HG02763 (cell line): Measurements from ENCODE around the gene CEACAM3.

ENCODE experiments used
- ATAC-seq: cut with Tn5 transposase; IDR thresholded peaks from one replicate; pipeline ENCODE4 v1.9.1; 2021; ENCODE audit warnings: mild to moderate bottlenecking, moderate library complexity; ENCODE audit not compliant: unreplicated experiment

CEACAM3 gene

GRCh38 chr19:41843371-41843770 is 47.0 kb downstream of the CEACAM3 start:
- ATAC-seq: no peak

GRCh38 chr19:41844601-41845000 is 48.2 kb downstream of the CEACAM3 start, which contains the start of gene LYPD4:
Gene LYPD4, minus strand, starts transcription at chr19:41844683. Its CDS starts 5,398 bp downstream, at chr19:41839285.
- ATAC-seq: no peak

DNA sequence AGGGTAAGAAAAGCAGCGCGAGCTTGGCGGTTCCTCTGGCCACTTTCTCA is 48.4 kb downstream of the CEACAM3 start, which contains the start of gene DMRTC2:
DMRTC2 (plus strand) TSS at position 42 of the 50 bp plus-strand sequence. CDS start 2,387 bp downstream, outside the sequence.
- no peak for ATAC-seq

DNA sequence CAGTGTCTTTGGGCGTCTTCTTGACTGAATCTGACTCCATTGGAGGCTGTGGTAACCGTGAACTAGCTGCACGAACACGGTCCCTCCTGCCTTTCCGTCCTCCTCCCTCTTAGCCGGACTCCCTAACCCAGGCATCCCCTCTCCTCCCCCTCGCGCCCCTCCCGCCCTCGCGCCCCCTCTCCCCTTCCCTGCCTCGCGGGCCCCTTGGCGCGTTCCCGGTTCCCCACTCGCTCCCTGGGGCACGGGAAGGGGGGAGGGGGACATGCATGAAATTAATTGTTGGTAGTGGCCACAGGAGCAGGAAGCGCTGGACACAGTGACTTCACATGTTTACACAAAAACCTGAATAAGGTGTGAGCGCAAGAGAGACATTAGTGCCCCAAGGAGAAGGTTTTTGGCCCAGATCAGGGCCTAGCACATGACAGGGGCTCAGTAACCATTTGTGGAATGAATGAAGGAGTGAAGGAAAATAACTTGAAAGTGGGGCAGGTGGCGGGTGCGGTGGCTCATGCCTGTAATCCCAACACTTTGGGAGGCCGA is 48.7 kb downstream of the CEACAM3 start:
- ATAC-seq: no peak

DNA sequence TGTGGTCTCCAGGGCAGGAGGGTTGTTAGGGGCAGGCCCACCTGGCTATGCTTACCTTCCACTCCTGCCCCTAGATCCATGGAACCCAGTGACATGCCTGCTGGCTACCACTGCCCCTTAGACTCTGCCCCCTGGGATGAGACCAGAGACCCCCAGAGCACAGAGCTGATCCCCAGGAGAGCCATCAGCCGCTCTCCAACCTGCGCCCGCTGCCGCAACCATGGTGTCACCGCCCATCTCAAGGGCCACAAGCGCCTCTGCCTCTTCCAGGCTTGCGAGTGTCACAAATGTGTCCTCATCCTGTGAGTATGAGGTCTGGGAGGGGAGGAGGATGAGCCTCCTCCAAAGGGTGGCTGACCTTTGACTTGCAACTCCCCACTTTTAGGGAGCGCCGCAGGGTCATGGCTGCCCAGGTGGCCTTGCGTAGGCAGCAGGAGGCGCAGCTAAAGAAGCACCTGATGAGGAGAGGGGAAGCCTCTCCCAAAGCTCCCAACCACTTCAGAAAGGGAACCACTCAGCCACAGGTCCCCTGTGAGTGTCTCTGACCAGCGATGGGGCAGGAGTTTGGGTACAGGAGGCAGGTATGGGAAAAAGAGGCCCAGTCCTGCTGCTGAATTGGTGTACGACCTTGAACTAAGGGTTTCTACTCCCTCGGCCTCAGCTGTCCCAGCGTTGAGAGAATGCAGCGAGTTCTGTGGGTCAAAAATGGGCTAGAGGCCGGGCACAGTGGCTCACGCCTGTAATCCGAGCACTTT is 51.1 kb downstream of the CEACAM3 start:
- no peak for ATAC-seq

DNA sequence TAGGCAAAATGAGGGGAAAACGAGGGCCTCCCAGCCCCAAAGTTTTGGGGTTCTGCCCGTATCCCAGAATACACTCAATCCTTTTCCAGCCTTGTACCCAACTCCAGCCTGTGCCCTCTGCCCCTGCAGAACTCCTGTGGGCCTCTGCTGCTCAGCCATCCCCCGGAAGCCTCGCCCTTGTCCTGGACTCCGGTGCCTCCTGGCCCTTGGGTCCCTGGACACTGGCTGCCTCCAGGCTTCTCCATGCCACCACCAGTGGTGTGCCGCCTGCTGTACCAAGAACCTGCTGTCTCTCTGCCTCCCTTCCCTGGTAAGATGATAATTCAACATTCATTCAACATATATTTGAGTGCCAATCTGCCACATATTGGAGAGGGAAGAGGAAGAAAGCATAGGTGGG is 52.3 kb downstream of the CEACAM3 start:
- no peak for ATAC-seq

GRCh38 chr19:41849067-41849466 is 52.7 kb downstream of the CEACAM3 start:
- ATAC-seq: no peak

- no peak for ATAC-seq
These were observed 54.0 kb downstream of the CEACAM3 start for GRCh38 chr19:41850381-41850780.

DNA sequence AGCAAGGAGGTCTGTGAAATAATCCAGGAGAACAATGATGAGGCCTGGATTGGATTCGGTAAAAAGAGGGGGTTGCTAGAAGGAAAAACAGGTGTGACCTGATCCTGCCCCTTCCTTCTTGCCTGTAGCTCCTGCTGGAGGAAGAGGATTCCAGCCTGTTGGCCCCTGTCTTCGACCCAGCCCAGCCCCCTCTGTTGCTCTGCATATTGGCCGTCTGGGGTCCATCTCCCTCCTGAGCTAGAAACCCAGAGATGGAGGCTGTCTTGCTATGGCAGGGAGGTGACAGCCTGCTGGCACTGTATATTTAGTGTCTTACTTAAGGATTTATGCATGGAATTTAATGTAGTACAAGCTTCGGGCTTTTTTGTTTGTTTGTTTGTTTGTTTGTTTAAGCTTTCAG is 55.1 kb downstream of the CEACAM3 start:
- ATAC-seq: no peak

DNA sequence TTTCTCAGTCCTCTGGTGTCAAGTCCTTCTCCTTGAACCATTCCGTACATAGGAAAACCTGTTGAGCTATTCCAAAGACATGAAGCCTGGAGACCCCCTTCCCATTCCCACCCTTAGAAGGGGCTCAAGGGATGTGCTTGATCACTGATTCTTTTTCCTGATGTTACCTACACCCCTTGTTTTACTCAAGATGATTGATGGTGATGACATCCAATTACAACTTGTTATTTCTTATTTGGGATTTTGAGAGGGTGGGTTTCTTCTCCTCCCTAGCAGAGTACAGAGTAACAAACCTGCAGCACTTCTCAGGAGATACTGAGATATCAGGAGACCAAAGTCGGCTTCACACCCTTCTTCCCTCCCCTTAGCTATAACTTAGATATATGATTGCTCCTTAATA is 57.0 kb downstream of the CEACAM3 start:
- ATAC-seq: no peak

DNA sequence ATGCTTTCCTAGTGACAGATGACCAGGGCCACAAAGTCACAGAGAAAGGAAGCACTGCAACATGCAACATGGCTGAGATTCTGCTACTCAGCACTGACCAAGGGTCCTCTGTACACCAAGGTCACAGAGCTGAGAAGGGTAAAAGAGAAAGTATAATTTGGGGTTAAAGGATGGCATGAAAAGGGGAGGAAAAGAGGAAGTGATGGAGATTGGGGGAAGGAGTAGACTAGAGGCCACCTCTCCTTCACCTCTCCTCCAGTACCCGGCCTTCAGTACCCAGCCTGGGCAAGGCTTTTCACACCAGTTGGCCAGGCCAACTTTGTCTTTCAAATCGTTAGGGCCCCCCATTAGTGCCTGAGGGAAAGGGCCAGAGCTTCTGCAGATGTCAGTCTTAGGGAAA is 57.4 kb downstream of the CEACAM3 start:
- no peak for ATAC-seq

DNA sequence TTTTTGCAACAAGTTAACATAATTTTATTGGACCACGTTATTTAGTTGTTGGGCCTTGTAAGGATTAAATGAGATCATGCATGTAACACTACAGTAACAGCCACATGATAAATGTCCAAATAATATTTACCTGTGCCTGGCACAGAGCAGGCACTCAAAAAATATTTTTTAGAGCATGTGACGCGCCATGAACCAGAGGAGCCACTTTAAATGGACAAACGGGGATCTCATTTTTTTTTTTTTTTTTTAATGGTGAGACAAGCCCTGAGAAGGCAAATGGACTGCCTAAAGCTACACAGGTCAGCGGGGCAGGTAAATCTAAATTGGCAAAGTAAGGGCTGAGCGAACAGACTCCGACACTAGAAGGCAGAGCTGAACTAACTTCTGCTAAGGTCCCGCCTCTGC is 62.8 kb downstream of the CEACAM3 start:
- no peak for ATAC-seq

DNA sequence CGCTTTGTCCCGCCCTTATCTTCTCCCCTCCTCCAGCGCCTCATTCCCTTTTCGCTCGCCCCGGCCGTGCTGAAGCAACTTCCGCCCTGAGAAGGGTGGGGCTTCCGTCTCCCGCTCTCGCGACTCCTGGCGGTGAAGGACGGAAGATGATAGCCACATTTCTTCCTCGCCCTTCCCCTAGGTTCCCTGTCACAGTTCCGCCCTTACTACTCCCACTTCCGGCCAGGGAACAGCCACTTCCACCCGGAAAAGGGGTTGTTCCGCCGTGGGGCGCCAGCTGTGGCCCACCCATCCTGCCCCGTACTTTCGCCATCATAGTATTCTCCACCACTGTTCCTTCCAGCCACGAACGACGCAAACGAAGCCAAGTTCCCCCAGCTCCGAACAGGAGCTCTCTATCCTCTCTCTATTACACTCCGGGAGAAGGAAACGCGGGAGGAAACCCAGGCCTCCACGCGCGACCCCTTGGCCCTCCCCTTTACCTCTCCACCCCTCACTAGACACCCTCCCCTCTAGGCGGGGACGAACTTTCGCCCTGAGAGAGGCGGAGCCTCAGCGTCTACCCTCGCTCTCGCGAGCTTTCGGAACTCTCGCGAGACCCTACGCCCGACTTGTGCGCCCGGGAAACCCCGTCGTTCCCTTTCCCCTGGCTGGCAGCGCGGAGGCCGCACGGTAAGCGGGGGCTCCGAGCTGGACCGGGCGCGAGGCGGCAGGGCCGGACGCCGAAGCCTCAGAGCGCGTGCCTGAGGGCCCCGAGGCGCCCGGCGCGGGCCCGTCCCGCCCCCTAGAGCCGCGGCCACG is 63.4 kb downstream of the CEACAM3 start, which contains the start of gene RPS19:
RPS19 (plus strand) TSS at position 638 of the 801 bp plus-strand sequence. CDS start 520 bp downstream, outside the sequence.
- ATAC-seq: peak; percentile 80

GRCh38 chr19:41860419-41861115 is 64.2 kb downstream of the CEACAM3 start:
- no peak for ATAC-seq
